ENCODE data around the gene TMEM258. TPM values are rescaled to one million over a fixed set of nuclear protein-coding genes. Genes with fewer than 3 reads are reported as not detected.

The TMEM258 gene
- total RNA-seq, 2 experiments from 2014 or later = 191 to 192 TPM

DNA sequence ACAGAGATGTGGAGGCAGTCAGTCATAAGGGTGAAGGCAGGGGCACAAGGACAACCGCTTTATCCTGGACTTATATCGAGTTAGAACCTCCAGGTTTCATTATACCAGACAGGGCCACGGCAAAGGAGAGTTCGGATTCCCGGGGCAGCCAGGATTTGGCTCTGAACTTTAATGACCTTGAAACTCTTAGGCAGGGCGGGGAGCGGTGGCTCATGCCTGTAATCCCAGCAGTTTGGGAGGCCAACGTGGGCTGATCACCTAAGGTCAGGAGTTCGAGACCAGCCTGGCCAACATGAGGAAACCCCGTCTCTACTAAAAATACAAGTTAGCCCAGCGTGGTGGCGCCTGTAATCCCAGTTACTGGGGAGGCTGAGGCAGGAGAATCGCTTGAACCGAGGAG, 41.0 kb downstream of the TMEM258 start:
- H3K4me3 Mint-ChIP-seq = no peak overlapping the region

DNA sequence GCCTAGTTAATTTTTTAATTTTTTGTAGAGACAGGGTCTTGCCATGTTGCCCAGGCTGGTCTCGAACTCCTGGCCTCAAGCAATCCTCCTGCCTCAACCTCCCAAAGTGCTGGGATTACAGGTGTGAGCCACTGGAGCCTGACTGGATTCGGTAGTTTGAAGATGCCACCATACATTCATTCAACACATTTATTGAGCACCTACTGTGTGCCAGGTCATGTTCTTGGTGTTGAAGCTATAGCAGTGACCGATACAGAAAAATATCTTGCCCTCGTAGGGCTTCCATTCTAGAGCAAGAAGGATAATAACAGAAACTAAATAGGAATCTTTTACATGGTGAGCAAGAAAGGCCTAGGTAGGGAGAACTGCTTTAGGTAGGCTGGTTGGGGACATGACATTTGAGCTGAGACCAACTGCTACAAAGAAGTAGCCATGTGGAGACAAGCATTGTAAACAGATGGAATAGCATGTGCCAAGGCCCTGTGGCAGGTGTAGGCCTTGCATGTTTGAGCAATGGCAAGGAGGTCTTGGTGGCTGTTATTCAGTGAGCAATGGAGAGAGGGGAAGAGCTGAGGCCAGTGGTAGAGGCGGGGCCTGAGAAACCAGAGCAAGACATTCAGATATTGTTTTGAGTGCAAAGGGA, 41.6 kb downstream of the TMEM258 start:
- ChIA-PET POLR2A (no interaction called here), CTCF (interaction anchor here (1.1 to 3.0 kb wide), 5 partner anchors 16 to 331 kb away, joined by 3 to 16 read pairs (median 4); no protein-coding TSS in a partner anchor)
- Mint-ChIP-seq H3K4me1 (ENCODE audit: low read depth) (peaks cover 9% of the 10 kb centered on the region), H3K27me3 (peaks cover 28% of the 10 kb centered on the region), H3K27ac (no peak overlapping the region), H3K36me3 (no peaks in the 10 kb centered on the region), H3K9me3 (no peaks in the 10 kb centered on the region), H3K4me3 (no peak overlapping the region)
- intact Hi-C loops (cut with micrococcal nuclease) = no loop called here
- no peak for DNase-seq

More for the DNA sequence above, 41.0 kb downstream of the TMEM258 start:
- DNase-seq = no peak
- ChIA-PET CTCF (interaction anchor here (0.7 to 3.0 kb wide), 6 partner anchors 16 to 331 kb away, joined by 3 to 16 read pairs (median 4); partner anchors contain the start of genes FEN1 and TMEM258), POLR2A (no interaction called here)
- intact Hi-C loops (cut with micrococcal nuclease) = no loop called here
- Mint-ChIP-seq H3K4me1 (ENCODE audit: low read depth) (peaks cover 12% of the 10 kb centered on the region), H3K36me3 (no peaks in the 10 kb centered on the region), H3K27ac (no peak overlapping the region), H3K9me3 (no peaks in the 10 kb centered on the region), H3K27me3 (peaks cover 28% of the 10 kb centered on the region)

DNA sequence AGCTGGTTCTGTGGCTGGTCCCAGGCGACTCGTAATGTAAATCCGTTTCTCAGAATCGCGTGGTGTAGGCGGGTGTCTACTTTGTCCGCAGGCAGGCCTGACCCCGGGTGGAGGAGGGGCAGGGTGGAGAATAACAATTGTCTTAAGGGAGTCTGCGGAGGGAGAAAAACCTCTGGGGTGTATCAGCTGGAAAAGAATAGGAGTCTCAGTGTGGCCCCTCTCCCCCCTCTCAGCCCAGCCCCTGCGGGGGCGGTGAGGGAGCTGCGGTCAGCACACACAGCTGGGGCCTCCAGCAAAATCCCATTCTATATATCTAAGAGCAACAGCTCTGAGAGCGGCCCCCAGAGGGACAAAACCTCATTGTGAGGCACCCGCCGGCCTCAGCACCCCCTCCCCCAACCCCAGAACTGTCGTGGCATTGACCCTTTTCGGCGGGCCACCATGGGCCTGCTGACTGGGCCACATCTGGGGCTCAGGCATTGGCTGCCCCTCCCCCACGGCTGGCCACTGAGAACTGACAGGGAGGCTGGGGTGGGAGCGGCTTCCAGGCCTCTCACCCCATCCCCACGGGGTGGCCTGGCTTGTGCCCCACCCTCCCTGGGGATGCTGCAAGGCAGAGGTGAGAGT, 42.7 kb downstream of the TMEM258 start:
- H3K27me3 Mint-ChIP-seq = peaks cover 28% of the 10 kb centered on the region
- H3K27ac Mint-ChIP-seq = no peak overlapping the region
- no peak for DNase-seq
- CTCF ChIA-PET = interaction anchor here (0.6 to 3.9 kb wide), 8 partner anchors 16 to 359 kb away, joined by 3 to 24 read pairs (median 4); no protein-coding TSS in a partner anchor
- intact Hi-C loops (cut with micrococcal nuclease) = no loop called here
- H3K4me1 Mint-ChIP-seq (ENCODE audit: low read depth) = peaks cover 9% of the 10 kb centered on the region
- H3K4me3 Mint-ChIP-seq = no peak overlapping the region
- H3K36me3 Mint-ChIP-seq = no peaks in the 10 kb centered on the region
- no peaks in the 10 kb centered on the region for H3K9me3 Mint-ChIP-seq
- POLR2A ChIA-PET = no interaction called here

DNA sequence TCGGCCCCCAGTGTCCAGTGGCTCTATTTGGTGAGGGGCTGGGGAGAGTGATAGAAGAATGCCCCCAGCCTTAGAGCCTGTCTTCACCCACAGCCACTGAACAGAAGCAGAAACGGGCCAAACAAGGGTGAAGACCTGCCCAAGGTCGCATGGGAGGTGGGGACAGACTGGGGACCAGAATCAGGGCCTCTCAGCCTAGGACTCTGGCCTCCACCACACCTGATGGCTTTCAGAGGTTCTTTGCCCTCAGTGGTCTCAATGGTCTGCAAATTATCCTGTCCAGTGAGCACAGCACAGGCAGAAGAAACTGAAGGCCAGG, 44.5 kb downstream of the TMEM258 start:
- ChIA-PET CTCF (interaction anchor here (0.8 to 3.9 kb wide), 11 partner anchors 10 to 365 kb away, joined by 3 to 24 read pairs (median 4); no protein-coding TSS in a partner anchor), POLR2A (no interaction called here)
- Mint-ChIP-seq H3K4me3 (no peak overlapping the region), H3K9me3 (no peaks in the 10 kb centered on the region), H3K4me1 (ENCODE audit: low read depth) (peaks cover 3% of the 10 kb centered on the region), H3K27ac (no peak overlapping the region), H3K36me3 (no peaks in the 10 kb centered on the region), H3K27me3 (peaks cover 19% of the 10 kb centered on the region)
- DNase-seq = no peak
- intact Hi-C loops (cut with micrococcal nuclease) = no loop called here

DNA sequence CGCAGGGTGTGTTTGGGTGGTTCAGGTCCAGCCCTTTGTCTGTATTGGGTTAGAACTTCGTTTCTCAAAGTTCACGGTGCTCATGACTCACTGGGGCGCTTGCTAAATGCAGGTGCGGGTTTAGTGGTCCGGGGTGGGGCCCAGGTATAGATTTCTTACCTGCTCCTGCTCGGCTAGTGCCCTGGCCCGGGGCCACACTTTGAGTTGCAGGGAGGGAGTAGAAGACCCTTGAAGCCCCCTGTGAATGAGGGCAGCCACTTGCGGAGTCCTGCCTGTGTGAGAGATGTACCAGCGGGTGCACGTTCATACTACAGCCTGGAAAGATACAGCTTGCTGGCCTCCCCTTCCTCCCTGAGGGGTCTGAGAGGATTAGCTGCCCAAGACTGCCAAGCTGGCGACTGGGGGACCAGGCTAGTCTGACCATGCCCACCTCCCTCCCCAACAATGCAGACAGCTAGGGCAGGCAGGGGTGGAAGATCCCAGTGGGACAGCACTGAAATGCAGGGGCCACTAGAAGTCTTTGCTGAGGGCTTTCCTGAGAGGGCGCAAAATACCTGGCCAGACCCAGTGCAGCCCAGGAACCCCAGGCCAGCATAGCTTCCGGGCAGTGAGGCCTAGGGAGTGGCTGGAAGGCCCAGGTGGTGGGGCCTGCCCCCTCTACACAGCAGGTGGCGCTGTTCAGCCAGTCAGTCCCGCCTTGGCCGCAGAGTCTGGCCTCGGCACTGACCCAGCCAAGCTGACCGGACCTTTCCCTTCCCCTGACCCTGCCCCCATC, 45.0 kb downstream of the TMEM258 start:
- no peaks in the 10 kb centered on the region for H3K36me3 Mint-ChIP-seq
- peaks cover 18% of the 10 kb centered on the region for H3K27me3 Mint-ChIP-seq
- ChIA-PET POLR2A (no interaction called here), CTCF (interaction anchor here (0.6 to 3.9 kb wide), 15 partner anchors 10 to 365 kb away, joined by 3 to 24 read pairs (median 3); no protein-coding TSS in a partner anchor)
- H3K27ac Mint-ChIP-seq = no peak overlapping the region
- H3K4me3 Mint-ChIP-seq = no peak overlapping the region
- H3K9me3 Mint-ChIP-seq = no peaks in the 10 kb centered on the region
- DNase-seq = peak; percentile 66
- intact Hi-C loops (cut with micrococcal nuclease) = no loop called here
- H3K4me1 Mint-ChIP-seq (ENCODE audit: low read depth) = peaks cover 2% of the 10 kb centered on the region

DNA sequence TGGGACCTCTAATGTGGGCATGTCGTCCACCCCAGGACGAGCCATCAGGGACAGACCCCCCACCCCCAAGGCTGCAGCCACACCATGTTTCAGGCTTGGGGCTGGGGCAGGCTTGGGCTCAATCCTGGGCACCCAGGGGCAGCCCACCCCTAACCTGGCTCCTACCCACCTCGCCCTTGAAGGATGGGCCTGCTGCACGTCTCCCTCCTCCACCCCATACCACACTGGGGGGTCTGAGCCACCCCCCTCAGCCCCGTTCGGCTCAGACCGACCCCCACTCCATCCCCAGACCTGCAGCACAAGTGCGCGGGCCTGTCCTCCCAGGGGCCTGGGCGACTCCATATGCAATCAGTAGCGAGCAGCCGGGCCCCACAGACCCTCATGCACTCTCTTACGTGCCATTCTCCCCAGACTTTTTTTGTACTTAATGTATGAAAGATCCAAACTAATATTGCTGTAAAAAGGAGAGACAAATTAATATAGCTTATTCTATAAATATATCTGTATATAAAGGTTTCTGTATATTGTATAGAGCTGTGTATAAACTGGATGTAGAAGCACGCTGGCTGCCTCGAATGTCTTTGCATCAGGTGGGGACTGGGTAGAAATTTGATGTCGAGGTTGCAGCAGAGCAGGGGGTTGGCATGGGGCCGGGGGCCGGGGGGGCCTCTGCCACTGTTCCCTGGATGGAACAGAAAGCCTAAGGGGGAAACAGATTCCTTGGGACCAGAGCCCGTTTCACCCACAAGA, 45.8 kb downstream of the TMEM258 start:
- Mint-ChIP-seq H3K9me3 (no peaks in the 10 kb centered on the region), H3K4me1 (ENCODE audit: low read depth) (no peaks in the 10 kb centered on the region), H3K27ac (no peak overlapping the region), H3K27me3 (peaks cover 13% of the 10 kb centered on the region), H3K4me3 (no peak overlapping the region), H3K36me3 (no peaks in the 10 kb centered on the region)
- ChIA-PET POLR2A (no interaction called here), CTCF (interaction anchor here (0.8 to 3.9 kb wide), 9 partner anchors 14 to 366 kb away, joined by 3 to 24 read pairs (median 5); no protein-coding TSS in a partner anchor)
- intact Hi-C loops (cut with micrococcal nuclease) = no loop called here
- no peak for DNase-seq

DNA sequence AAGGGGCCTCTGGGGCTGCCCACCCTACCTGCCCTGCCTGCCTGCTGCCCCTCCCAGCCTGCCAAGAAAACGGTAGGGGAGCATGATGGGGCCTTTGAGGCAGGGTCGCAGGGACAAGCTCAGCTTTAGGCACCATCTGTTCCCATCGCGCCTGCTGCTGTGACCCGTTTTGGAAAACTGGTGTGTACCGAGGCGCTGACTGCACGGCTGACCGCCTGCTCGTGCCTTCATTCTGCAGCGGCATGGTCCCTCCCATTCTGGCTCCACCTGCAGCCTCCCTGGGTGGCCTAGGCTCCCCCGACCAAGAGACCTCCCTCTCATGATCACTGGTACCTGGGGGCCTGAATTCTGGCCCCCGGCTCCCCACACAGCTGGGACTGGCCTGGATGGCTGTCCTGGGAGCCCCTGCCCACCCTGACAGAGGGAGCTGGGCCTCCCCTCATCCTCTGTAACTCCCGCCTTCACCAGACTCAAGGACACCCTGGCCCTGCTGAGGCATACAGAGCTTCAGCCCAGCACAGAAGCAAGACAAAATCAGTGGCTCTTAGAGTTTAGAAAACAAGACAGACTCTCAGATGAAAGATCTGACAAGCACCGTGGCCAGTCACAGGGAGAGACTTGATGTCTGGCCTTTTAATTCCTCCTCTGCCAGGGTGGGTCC, 46.5 kb downstream of the TMEM258 start:
- ChIA-PET CTCF (interaction anchor here (3.9 kb wide), 1 partner anchor 362 kb away, joined by 24 read pairs; no protein-coding TSS in a partner anchor), POLR2A (no interaction called here)
- no peaks in the 10 kb centered on the region for H3K9me3 Mint-ChIP-seq
- no peaks in the 10 kb centered on the region for H3K4me1 Mint-ChIP-seq (ENCODE audit: low read depth)
- H3K4me3 Mint-ChIP-seq = no peak overlapping the region
- no peak overlapping the region for H3K27ac Mint-ChIP-seq
- no peaks in the 10 kb centered on the region for H3K36me3 Mint-ChIP-seq
- intact Hi-C loops (cut with micrococcal nuclease) = no loop called here
- peaks cover 7% of the 10 kb centered on the region for H3K27me3 Mint-ChIP-seq
- DNase-seq = no peak

DNA sequence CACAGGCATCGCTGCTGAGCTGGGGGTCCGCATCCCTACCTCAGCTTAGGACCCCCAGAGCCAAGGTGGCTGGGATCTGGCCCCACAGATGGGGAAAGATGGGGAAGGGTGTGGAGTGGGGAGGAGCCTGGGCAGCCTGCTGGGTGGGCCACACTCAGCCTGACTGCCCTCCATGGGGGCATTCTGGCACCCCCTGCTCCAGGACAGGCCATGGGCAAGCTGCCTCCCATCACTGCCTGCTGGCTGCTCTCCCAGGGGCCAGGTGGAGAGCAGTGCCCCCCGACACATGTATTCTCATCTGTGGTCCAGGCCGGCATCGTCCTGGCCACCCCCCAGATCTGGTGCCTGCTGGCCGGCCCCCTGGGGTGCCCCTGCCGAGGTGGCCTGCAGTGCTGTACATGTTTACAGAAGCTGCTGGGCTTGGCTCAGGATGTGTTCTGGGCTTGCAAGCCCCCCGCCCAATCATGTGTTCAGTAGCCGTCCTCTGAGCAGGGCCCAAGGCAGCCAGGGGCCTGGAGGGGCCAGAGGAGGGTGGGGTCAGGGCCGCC, 47.7 kb downstream of the TMEM258 start:
- H3K27ac Mint-ChIP-seq = no peak overlapping the region
- intact Hi-C loops (cut with micrococcal nuclease) = no loop called here
- CTCF ChIA-PET = interaction anchor here (2.4 kb wide), 1 partner anchor 10 kb away, joined by 15 read pairs; no protein-coding TSS in a partner anchor
- H3K36me3 Mint-ChIP-seq = no peaks in the 10 kb centered on the region
- POLR2A ChIA-PET = no interaction called here
- H3K4me1 Mint-ChIP-seq (ENCODE audit: low read depth) = no peaks in the 10 kb centered on the region
- no peak for DNase-seq
- H3K27me3 Mint-ChIP-seq = peaks cover 3% of the 10 kb centered on the region
- no peaks in the 10 kb centered on the region for H3K9me3 Mint-ChIP-seq
- H3K4me3 Mint-ChIP-seq = no peak overlapping the region

DNA sequence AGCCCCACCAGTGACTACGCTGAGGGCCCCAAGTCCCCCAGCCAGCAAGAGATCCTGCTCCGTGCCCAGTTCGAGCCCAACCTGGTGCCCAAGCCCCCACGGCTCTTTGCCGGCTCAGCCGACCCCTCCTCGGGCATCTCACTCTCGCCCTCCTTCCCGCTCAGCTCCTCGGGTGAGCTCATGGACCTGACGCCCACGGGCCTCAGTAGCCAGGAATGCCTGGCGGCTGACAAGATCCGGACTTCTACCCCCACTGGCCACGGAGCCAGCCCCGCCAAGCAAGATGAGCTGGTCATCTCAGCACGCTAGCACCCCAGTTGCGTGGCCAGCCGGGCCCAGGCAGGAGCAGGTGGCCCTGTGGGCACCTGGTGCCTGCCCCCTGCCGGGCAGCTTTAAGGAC, 48.2 kb downstream of the TMEM258 start:
- intact Hi-C loops (cut with micrococcal nuclease) = no loop called here
- no peak for DNase-seq
- Mint-ChIP-seq H3K4me3 (no peak overlapping the region), H3K9me3 (no peaks in the 10 kb centered on the region), H3K27ac (no peak overlapping the region), H3K27me3 (peaks cover under 1% of the 10 kb centered on the region), H3K4me1 (ENCODE audit: low read depth) (no peaks in the 10 kb centered on the region), H3K36me3 (no peaks in the 10 kb centered on the region)
- ChIA-PET CTCF (interaction anchor here (2.4 kb wide), 1 partner anchor 10 kb away, joined by 15 read pairs; no protein-coding TSS in a partner anchor), POLR2A (no interaction called here)

DNA sequence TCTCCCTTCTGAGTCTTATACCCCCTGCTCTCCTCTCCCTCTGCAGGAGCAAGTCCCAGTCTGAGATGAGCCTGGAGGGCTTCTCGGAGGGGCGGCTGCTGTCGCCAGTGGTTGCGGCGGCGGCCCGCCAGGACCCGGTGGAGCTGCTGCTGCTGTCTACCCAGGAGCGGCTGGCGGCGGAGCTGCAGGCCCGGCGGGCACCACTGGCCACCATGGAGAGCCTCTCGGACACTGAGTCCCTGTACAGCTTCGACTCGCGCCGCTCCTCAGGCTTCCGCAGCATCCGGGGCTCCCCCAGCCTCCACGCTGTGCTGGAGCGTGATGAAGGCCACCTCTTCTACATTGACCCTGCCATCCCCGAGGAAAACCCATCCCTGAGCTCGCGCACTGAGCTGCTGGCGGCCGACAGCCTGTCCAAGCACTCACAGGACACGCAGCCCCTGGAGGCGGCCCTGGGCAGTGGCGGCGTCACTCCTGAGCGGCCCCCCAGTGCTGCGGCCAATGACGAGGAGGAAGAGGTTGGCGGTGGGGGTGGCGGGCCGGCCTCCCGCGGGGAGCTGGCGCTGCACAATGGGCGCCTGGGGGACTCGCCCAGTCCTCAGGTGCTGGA, 48.8 kb downstream of the TMEM258 start:
- ChIA-PET CTCF (interaction anchor here (2.4 kb wide), 1 partner anchor 9 kb away, joined by 15 read pairs; no protein-coding TSS in a partner anchor), POLR2A (no interaction called here)
- DNase-seq = no peak
- no peaks in the 10 kb centered on the region for H3K4me1 Mint-ChIP-seq (ENCODE audit: low read depth)
- H3K4me3 Mint-ChIP-seq = no peak overlapping the region
- H3K27me3 Mint-ChIP-seq = no peaks in the 10 kb centered on the region
- H3K36me3 Mint-ChIP-seq = no peaks in the 10 kb centered on the region
- intact Hi-C loops (cut with micrococcal nuclease) = no loop called here
- no peaks in the 10 kb centered on the region for H3K9me3 Mint-ChIP-seq
- H3K27ac Mint-ChIP-seq = no peak overlapping the region

DNA sequence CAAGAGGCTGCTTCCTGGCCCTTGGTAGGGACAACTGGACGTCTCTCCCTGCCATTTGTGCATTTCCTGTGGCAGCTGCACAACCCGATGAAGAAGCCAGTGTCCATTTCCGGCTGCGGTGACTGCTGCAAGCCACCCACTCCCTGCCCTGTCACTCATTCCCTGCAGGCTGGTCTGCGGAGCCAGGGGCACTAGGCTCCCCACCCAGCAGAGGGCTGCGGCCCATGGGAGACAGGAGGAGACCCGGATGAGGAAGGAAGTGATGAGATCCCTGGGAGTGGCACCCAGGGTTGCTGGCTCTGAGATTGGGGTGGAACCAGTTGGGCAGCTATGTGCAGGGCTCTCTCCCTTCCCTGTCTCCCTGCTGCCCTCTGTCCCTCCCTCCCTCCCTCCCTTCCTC, 50.0 kb downstream of the TMEM258 start:
- Mint-ChIP-seq H3K9me3 (no peaks in the 10 kb centered on the region), H3K36me3 (no peaks in the 10 kb centered on the region), H3K4me1 (ENCODE audit: low read depth) (no peaks in the 10 kb centered on the region), H3K4me3 (no peak overlapping the region), H3K27me3 (no peaks in the 10 kb centered on the region), H3K27ac (no peak overlapping the region)
- ChIA-PET CTCF (interaction anchor here (1.3 to 2.4 kb wide), 2 partner anchors 8 to 55 kb away, joined by 3 to 15 read pairs; no protein-coding TSS in a partner anchor), POLR2A (no interaction called here)
- intact Hi-C loops (cut with micrococcal nuclease) = no loop called here
- no peak for DNase-seq
